Thymus (tissue), 11 donors: ENCODE results near the gene HBZ. TPM values are rescaled to one million over a fixed set of nuclear protein-coding genes. Genes with fewer than 3 reads are reported as not detected.
"Not testable (repeated sequence)": the region's sequence is repeated elsewhere in the genome, so short reads cannot be mapped to it uniquely, and the experiment has no call there.

ENCODE experiments used
- DNase-seq, 9 donors: peaks; one replicate each; pipeline ENCODE4 v3.0.0-alpha.2; 2013; ENCODE audit warnings: low spot score in 9 of 9, low read depth in 6 of 9, missing footprints in 1 of 9
- H3K27ac ChIP-seq, 2 donors: one replicate each; pipeline ENCODE4 v1.5.1; 2013; ENCODE audit warnings: control low read depth in 1 of 2, low read depth in 1 of 2, low read length in 1 of 2, mild to moderate bottlenecking in 1 of 2, moderate library complexity in 1 of 2
- H3K27me3 ChIP-seq, 2 donors: one replicate each; pipeline ENCODE4 v1.5.1; 2013; ENCODE audit warnings: low read length in 1 of 2; ENCODE audit not compliant: control insufficient read depth in 2 of 2, insufficient read depth in 1 of 2
- H3K36me3 ChIP-seq, 2 donors: one replicate each; pipeline ENCODE4 v1.5.1; 2013; ENCODE audit warnings: low read length in 1 of 2, mild to moderate bottlenecking in 1 of 2, moderate library complexity in 1 of 2; ENCODE audit not compliant: control insufficient read depth in 2 of 2, insufficient read depth in 2 of 2
- H3K4me1 ChIP-seq, 2 donors: one replicate each; pipeline ENCODE4 v1.5.1; 2013; ENCODE audit warnings: low read length in 2 of 2; ENCODE audit not compliant: control insufficient read depth in 2 of 2, insufficient read depth in 2 of 2
- H3K4me3 ChIP-seq, 2 donors: one replicate each; pipeline ENCODE4 v1.5.1; 2013; ENCODE audit warnings: low read length in 2 of 2, control low read depth in 1 of 2, mild to moderate bottlenecking in 1 of 2
- H3K9me3 ChIP-seq, 2 donors: one replicate each; pipeline ENCODE4 v1.5.1; 2013; ENCODE audit warnings: low read length in 1 of 2, mild to moderate bottlenecking in 1 of 2; ENCODE audit not compliant: control insufficient read depth in 2 of 2, insufficient read depth in 1 of 2
- WGBS: extraction: QIAGEN DNeasy Blood & Tissue Kit; methylation state at CpG from one replicate; pipeline ENCODE4 v1.1.7; 2013; 5-methylcytosine and 5-hydroxymethylcytosine counted together
- polyA plus RNA-seq: library from polyadenylated mRNA; stranded (reverse); fragments of 200-250 nt; gene quantifications from one replicate; pipeline ENCODE4 v1.2.3, GENCODE V29; 2013
- total RNA-seq: library from RNA; stranded (reverse); fragments of 120-200 nt; gene quantifications from one replicate; pipeline ENCODE4 v1.2.4, GENCODE V29; 2013
- donor health status: healthy.

The HBZ gene
- total and polyA plus RNA-seq, 2 donors, result 0.34 to 3.2 TPM

DNA sequence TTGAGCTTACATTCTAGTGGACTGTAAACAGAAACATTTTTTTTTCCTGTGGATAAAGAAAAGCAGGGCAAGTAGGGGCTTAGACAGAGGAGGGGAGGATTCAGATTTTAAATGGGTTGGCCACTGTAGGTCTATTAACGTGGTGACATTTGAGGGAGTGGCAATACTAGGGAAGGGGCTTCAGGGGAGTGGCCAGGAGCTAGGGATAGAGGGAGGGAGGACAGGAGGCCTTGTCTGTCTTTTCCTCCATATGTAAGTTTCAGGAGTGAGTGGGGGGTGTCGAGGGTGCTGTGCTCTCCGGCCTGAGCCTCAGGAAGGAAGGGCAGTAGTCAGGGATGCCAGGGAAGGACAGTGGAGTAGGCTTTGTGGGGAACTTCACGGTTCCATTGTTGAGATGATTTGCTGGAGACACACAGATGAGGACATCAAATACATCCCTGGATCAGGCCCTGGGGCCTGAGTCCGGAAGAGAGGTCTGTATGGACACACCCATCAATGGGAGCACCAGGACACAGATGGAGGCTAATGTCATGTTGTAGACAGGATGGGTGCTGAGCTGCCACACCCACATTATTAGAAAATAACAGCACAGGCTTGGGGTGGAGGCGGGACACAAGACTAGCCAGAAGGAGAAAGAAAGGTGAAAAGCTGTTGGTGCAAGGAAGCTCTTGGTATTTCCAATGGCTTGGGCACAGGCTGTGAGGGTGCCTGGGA, 6.8 kb downstream of the HBZ start:
- Histone ChIP-seq H3K27ac (no peak overlapping the region), H3K36me3 (no peaks in the 10 kb centered on the region), H3K27me3 (peaks cover 30 to 74% of the 10 kb centered on the region in 2 donors), H3K9me3 (no peaks in the 10 kb centered on the region), H3K4me3 (no peak overlapping the region), H3K4me1 (peaks cover 0 to 8% of the 10 kb centered on the region in 2 donors)
- WGBS, result 71% methylated on average over 6 of the region's 6 CpGs
- no peak for DNase-seq

DNA sequence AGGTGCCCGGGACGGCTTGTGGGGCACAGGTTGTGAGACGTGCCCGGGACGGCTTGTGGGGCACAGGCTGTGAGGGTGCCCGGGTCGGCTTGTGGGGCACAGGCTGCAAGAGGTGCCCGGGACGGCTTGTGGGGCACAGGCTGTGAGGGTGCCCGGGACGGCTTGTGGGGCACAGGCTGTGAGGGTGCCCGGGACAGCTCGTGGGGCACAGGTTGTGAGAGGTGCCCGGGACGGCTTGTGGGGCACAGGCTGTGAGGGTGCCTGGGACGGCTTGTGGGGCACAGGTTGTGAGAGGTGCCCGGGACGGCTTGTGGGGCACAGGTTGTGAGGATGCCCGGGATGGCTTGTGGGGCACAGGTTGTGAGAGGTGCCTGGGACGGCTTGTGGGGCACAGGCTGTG, 7.8 kb downstream of the HBZ start:
- H3K9me3 ChIP-seq, H3K4me1 ChIP-seq, H3K4me3 ChIP-seq, H3K27ac ChIP-seq, DNase-seq, H3K36me3 ChIP-seq: not testable (repeated sequence)
- WGBS, result 77% methylated on average over 20 of the region's 20 CpGs
- peaks cover 24 to 69% of the 10 kb centered on the region in 2 donors for H3K27me3 ChIP-seq

DNA sequence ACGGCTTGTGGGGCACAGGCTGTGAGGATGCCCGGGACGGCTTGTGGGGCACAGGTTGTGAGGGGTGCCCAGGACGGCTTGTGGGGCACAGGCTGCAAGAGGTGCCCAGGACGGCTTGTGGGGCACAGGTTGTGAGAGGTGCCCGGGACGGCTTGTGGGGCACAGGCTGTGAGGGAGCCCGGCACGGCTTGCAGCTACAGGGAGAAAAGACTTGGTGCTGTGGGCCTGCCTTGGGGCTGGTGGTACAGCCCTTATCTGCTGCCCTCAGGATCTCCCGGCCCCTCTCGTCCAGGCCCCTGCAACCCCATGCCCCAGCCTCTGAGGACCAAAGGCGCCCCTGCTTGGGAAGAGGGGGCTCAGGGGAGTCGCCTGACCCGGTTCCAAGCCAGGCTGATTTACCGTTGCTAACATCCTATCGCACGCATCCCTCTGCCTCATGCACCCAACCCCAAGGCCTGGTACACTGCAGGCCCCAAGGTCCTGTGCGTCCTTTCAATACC, 8.3 kb downstream of the HBZ start:
- H3K27me3 ChIP-seq, result peaks cover 25 to 69% of the 10 kb centered on the region in 2 donors
- no peaks in the 10 kb centered on the region for H3K36me3 ChIP-seq
- H3K4me3 ChIP-seq, result no peak overlapping the region
- H3K4me1 ChIP-seq, result peaks cover 0 to 8% of the 10 kb centered on the region in 2 donors
- no peak for DNase-seq
- H3K27ac ChIP-seq, result no peak overlapping the region
- 83% methylated on average over 18 of the region's 18 CpGs for WGBS
- peaks cover 1 to 9% of the 10 kb centered on the region in 2 donors for H3K9me3 ChIP-seq

DNA sequence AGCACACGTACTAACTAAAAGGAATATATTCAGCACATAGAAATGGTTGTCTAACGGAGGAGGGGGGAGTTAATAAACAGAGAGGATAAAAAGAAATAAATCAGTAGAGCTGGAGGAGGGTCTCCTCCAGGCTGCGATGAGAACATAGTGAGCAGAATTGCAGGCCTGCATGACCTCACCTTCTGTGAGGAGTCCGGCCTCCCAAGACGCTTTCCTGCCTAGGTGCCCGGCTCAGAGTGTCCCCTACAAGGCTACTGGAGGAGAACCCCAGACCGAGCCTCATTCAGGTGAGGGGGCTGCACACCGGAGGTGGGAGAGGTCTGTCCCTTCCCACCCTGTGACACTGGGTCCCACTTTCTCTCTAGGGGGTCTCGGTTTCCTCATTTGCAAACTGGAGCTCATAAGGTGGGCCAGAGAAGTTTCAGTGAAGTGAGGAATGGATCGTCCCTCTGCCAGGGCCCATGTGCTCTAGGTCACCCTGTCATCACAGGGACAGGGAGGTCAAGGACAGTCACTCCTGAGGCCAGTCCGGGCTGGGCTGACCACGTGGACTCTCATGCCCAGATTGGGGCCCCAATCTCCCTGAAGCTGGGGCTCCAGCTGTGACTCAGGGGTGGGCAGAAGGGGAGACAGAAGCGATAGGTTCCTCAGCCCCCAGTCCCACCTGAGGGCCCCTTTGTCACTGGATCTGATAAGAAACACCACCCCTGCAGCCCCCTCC, 10.0 kb downstream of the HBZ start:
- DNase-seq, result no peak
- 95% methylated on average over 13 of the region's 13 CpGs for WGBS
- peaks cover 36 to 70% of the 10 kb centered on the region in 2 donors for H3K27me3 ChIP-seq
- H3K36me3 ChIP-seq, result no peaks in the 10 kb centered on the region
- H3K9me3 ChIP-seq, result peaks cover 1 to 17% of the 10 kb centered on the region in 2 donors
- H3K4me1 ChIP-seq, result peaks cover 0 to 8% of the 10 kb centered on the region in 2 donors
- H3K27ac ChIP-seq, result no peak overlapping the region
- no peak overlapping the region for H3K4me3 ChIP-seq

GRCh38 chr16:163139-163538, 10.7 kb downstream of the HBZ start:
- not testable (repeated sequence) for H3K4me3 ChIP-seq, H3K4me1 ChIP-seq, H3K36me3 ChIP-seq, DNase-seq, H3K27ac ChIP-seq
- WGBS, result 95% methylated on average over 10 of the region's 10 CpGs
- peaks cover 1 to 17% of the 10 kb centered on the region in 2 donors for H3K9me3 ChIP-seq
- H3K27me3 ChIP-seq, result peaks cover 41 to 72% of the 10 kb centered on the region in 2 donors

- Histone ChIP-seq H3K27me3 (peaks cover 40 to 72% of the 10 kb centered on the region in 2 donors), H3K9me3 (peaks cover 1 to 17% of the 10 kb centered on the region in 2 donors)
- 71% methylated on average over 2 of the region's 3 CpGs for WGBS
- H3K4me1 ChIP-seq, H3K27ac ChIP-seq, H3K36me3 ChIP-seq, H3K4me3 ChIP-seq, DNase-seq: not testable (repeated sequence)
Measured at GRCh38 chr16:163696-164095, 11.3 kb downstream of the HBZ start.

DNA sequence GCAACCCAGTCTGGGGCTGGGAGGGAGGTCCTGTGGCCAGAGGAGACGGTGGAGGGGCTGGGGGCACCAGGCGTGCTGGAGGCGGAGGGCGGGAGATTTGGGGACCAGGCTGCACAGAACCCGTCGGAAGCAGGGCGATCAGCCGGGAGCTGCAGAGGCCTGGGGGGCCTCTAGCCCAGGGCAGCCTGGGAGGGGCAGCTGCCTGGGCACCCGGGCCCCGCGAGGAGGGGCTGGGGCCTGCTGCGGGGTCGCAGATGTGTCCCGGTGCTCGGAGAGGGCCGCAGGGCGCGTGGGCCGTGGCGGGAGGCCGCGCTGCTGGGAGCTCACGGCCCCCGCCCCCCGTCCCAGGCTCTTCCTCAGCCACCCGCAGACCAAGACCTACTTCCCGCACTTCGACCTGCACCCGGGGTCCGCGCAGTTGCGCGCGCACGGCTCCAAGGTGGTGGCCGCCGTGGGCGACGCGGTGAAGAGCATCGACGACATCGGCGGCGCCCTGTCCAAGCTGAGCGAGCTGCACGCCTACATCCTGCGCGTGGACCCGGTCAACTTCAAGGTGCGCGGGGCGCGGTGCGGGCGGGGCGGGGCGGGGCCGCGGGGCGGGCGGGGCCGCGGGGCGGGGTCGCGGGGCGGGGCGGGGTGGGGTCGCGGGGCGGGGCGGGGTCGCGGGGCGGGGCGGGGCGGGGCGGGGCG, 11.8 kb downstream of the HBZ start:
- DNase-seq, H3K4me3 ChIP-seq, H3K27ac ChIP-seq, H3K36me3 ChIP-seq, H3K4me1 ChIP-seq: not testable (repeated sequence)
- Histone ChIP-seq H3K27me3 (peaks cover 44 to 75% of the 10 kb centered on the region in 2 donors), H3K9me3 (peaks cover 1 to 17% of the 10 kb centered on the region in 2 donors)
- WGBS, result 2% methylated on average over 18 of the region's 80 CpGs

DNA sequence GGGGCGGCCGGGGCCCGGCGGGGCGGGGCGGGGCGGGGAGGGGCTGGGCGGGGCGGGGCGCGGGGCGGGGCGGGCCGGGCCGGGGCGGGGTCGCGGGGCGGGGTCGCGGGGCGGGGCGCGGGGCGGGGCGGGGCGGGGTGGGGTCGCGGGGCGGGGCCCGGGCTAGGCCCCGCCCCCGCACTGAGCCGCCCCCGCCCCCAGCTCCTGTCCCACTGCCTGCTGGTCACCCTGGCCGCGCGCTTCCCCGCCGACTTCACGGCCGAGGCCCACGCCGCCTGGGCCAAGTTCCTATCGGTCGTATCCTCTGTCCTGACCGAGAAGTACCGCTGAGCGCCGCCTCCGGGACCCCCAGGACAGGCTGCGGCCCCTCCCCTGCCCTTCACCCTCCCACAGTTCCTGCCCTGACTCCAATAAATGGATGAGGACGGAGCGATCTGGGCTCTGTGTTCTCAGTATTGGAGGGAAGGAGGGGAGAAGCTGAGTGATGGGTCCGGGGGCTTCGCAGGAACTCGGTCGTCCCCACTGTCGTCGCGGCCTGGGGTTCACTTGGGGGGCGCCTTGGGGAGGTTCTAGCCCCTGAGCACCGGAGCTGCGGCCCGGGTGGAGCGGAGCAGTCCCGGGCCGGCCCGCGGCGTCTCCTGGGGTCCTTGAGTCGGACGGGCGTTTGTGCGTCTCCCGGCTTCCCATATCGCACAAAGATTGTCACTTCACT, 12.5 kb downstream of the HBZ start:
- Histone ChIP-seq H3K27ac (peak overlapping the region in 1 of 2 donors; percentile 11), H3K4me3 (peak overlapping the region in 1 of 2 donors; percentile 18), H3K27me3 (peaks cover 45 to 75% of the 10 kb centered on the region in 2 donors), H3K36me3 (no peaks in the 10 kb centered on the region), H3K9me3 (peaks cover 1 to 17% of the 10 kb centered on the region in 2 donors), H3K4me1 (peaks cover 0 to 8% of the 10 kb centered on the region in 2 donors)
- WGBS, result 5% methylated on average over 51 of the region's 77 CpGs
- no peak for DNase-seq
